ENCODE data around the gene APLNR. TPM values are rescaled to one million over a fixed set of nuclear protein-coding genes. Genes with fewer than 3 reads are reported as not detected.

The APLNR gene
- total and polyA plus RNA-seq, 2 donors (not counting 1 experiment from before 2014, with no cell fraction given): not detected

GRCh38 chr11:57192316-57192715 is 44.7 kb downstream of the APLNR start:
- H3K36me3 ChIP-seq (ENCODE audit: control insufficient read depth, insufficient read depth, low read length): no peaks in the 10 kb centered on the region
- H3K4me3 ChIP-seq (replicated peaks in 1 of 4; ENCODE audit: control extremely low read depth in 1 of 4, insufficient read depth in 1 of 4, low read depth in 3 of 4, low read length in 4 of 4): no peak overlapping the region
- no peak overlapping the region for H2AFZ ChIP-seq (ENCODE audit: low read length)
- no peak overlapping the region for H3K9ac ChIP-seq (ENCODE audit: insufficient read depth, low read length)
- no peaks in the 10 kb centered on the region for H3K4me1 ChIP-seq (ENCODE audit: control insufficient read depth, extremely low read depth, insufficient read depth, low read length)
- H3K79me2 ChIP-seq (ENCODE audit: control insufficient read depth, insufficient read depth, low read length): no peaks in the 10 kb centered on the region
- H3K27ac ChIP-seq (ENCODE audit: insufficient read depth, low read length): no peak overlapping the region
- H4K20me1 ChIP-seq (ENCODE audit: control insufficient read depth, extremely low read depth, insufficient read depth, low read length): no peaks in the 10 kb centered on the region
- no peak for DNase-seq (ENCODE audit: low read depth in 2 of 2)
- no peak overlapping the region for H3K4me2 ChIP-seq (ENCODE audit: extremely low read depth, insufficient read depth, low read length)
- H3K9me3 ChIP-seq (ENCODE audit: control insufficient read depth, insufficient read depth, low read depth, low read length): no peaks in the 10 kb centered on the region
- no peaks in the 10 kb centered on the region for H3K27me3 ChIP-seq (ENCODE audit: control insufficient read depth, insufficient read depth, low read length)
- TF ChIP-seq EZH2 (IDR thresholded peaks at IDR 0.05; ENCODE audit: low read length, missing control alignments): no peak
- no peak for TF ChIP-seq CTCF (conservative IDR thresholded peaks at IDR 0.05 in 1 of 2, IDR thresholded peaks at IDR 0.05 in 1 of 2; ENCODE audit: low read depth in 1 of 2, low read length in 2 of 2)

- H3K27ac ChIP-seq (ENCODE audit: insufficient read depth, low read length): no peak overlapping the region
- H3K4me2 ChIP-seq (ENCODE audit: extremely low read depth, insufficient read depth, low read length): no peak overlapping the region
- H3K9me3 ChIP-seq (ENCODE audit: control insufficient read depth, insufficient read depth, low read depth, low read length): no peaks in the 10 kb centered on the region
- no peak for DNase-seq (ENCODE audit: low read depth in 2 of 2)
- no peaks in the 10 kb centered on the region for H3K4me1 ChIP-seq (ENCODE audit: control insufficient read depth, extremely low read depth, insufficient read depth, low read length)
- no peak overlapping the region for H2AFZ ChIP-seq (ENCODE audit: low read length)
- H3K9ac ChIP-seq (ENCODE audit: insufficient read depth, low read length): no peak overlapping the region
- H3K27me3 ChIP-seq (ENCODE audit: control insufficient read depth, insufficient read depth, low read length): no peaks in the 10 kb centered on the region
- no peaks in the 10 kb centered on the region for H3K36me3 ChIP-seq (ENCODE audit: control insufficient read depth, insufficient read depth, low read length)
- no peak for TF ChIP-seq CTCF (conservative IDR thresholded peaks at IDR 0.05 in 1 of 2, IDR thresholded peaks at IDR 0.05 in 1 of 2; ENCODE audit: low read depth in 1 of 2, low read length in 2 of 2)
- TF ChIP-seq EZH2 (IDR thresholded peaks at IDR 0.05; ENCODE audit: low read length, missing control alignments): no peak
- H3K79me2 ChIP-seq (ENCODE audit: control insufficient read depth, insufficient read depth, low read length): no peaks in the 10 kb centered on the region
- no peaks in the 10 kb centered on the region for H4K20me1 ChIP-seq (ENCODE audit: control insufficient read depth, extremely low read depth, insufficient read depth, low read length)
- no peak overlapping the region for H3K4me3 ChIP-seq (replicated peaks in 1 of 4; ENCODE audit: control extremely low read depth in 1 of 4, insufficient read depth in 1 of 4, low read depth in 3 of 4, low read length in 4 of 4)
These were observed 45.5 kb downstream of the APLNR start for GRCh38 chr11:57191311-57192219.

- Histone ChIP-seq H3K4me3 (replicated peaks in 1 of 4; ENCODE audit: control extremely low read depth in 1 of 4, insufficient read depth in 1 of 4, low read depth in 3 of 4, low read length in 4 of 4) (no peak overlapping the region), H3K9ac (ENCODE audit: insufficient read depth, low read length) (no peak overlapping the region)
These were observed 46.5 kb downstream of the APLNR start for GRCh38 chr11:57190548-57190947.

More at GRCh38 chr11:57190548-57190947, 46.5 kb downstream of the APLNR start:
- no peak overlapping the region for H2AFZ ChIP-seq (ENCODE audit: low read length)
- no peaks in the 10 kb centered on the region for H3K4me1 ChIP-seq (ENCODE audit: control insufficient read depth, extremely low read depth, insufficient read depth, low read length)
- no peak overlapping the region for H3K4me2 ChIP-seq (ENCODE audit: extremely low read depth, insufficient read depth, low read length)
- no peaks in the 10 kb centered on the region for H3K9me3 ChIP-seq (ENCODE audit: control insufficient read depth, insufficient read depth, low read depth, low read length)
- H3K36me3 ChIP-seq (ENCODE audit: control insufficient read depth, insufficient read depth, low read length): no peaks in the 10 kb centered on the region
- H3K79me2 ChIP-seq (ENCODE audit: control insufficient read depth, insufficient read depth, low read length): no peaks in the 10 kb centered on the region
- H3K27me3 ChIP-seq (ENCODE audit: control insufficient read depth, insufficient read depth, low read length): no peaks in the 10 kb centered on the region
- H4K20me1 ChIP-seq (ENCODE audit: control insufficient read depth, extremely low read depth, insufficient read depth, low read length): no peaks in the 10 kb centered on the region
- DNase-seq (ENCODE audit: low read depth in 2 of 2): no peak
- H3K27ac ChIP-seq (ENCODE audit: insufficient read depth, low read length): no peak overlapping the region
- no peak for TF ChIP-seq CTCF (conservative IDR thresholded peaks at IDR 0.05 in 1 of 2, IDR thresholded peaks at IDR 0.05 in 1 of 2; ENCODE audit: low read depth in 1 of 2, low read length in 2 of 2)
- TF ChIP-seq EZH2 (IDR thresholded peaks at IDR 0.05; ENCODE audit: low read length, missing control alignments): no peak

Other genes with a start within 250 kb of the APLNR start
- gene OR5AK2, start 248.3 kb downstream of the APLNR start, total RNA-seq: not detected in 2 replicates
- not detected in 2 replicates for gene OR5AK2, start 248.3 kb downstream of the APLNR start, polyA plus RNA-seq
- gene LRRC55, start 55.3 kb downstream of the APLNR start, total RNA-seq: not detected in 2 replicates
- not detected in 2 replicates for gene LRRC55, start 55.3 kb downstream of the APLNR start, polyA plus RNA-seq
- 88.3 and 111 TPM in 2 replicates for gene TNKS1BP1, start 87.7 kb upstream of the APLNR start, total RNA-seq
- 70.2 and 70.4 TPM in 2 replicates for gene TNKS1BP1, start 87.7 kb upstream of the APLNR start, polyA plus RNA-seq
- 52.7 and 55.0 TPM in 2 replicates for gene SSRP1, start 98.6 kb upstream of the APLNR start, total RNA-seq
- 94.1 and 173 TPM in 2 replicates for gene SSRP1, start 98.6 kb upstream of the APLNR start, polyA plus RNA-seq
- not detected in 2 replicates for gene P2RX3, start 101.1 kb upstream of the APLNR start, total RNA-seq
- not detected in 2 replicates for gene P2RX3, start 101.1 kb upstream of the APLNR start, polyA plus RNA-seq
- not detected in 2 replicates for gene PRG3, start 143.9 kb upstream of the APLNR start, total RNA-seq
- not detected in 2 replicates for gene PRG3, start 143.9 kb upstream of the APLNR start, polyA plus RNA-seq
- not detected in 2 replicates for gene PRG2, start 153.4 kb upstream of the APLNR start, total RNA-seq
- not detected in 2 replicates for gene PRG2, start 153.4 kb upstream of the APLNR start, polyA plus RNA-seq
- 41.5 and 61.6 TPM in 2 replicates for gene SLC43A3, start 189.9 kb upstream of the APLNR start, total RNA-seq
- gene SLC43A3, start 189.9 kb upstream of the APLNR start, polyA plus RNA-seq: 34.8 and 67.6 TPM in 2 replicates
- 0.17 and 0.26 TPM in 2 replicates for gene RTN4RL2, start 223.3 kb upstream of the APLNR start, total RNA-seq
- gene RTN4RL2, start 223.3 kb upstream of the APLNR start, polyA plus RNA-seq: 0.27 and 0.43 TPM in 2 replicates

Data from fibroblast of lung (primary cell).